Osteocyte (in vitro differentiated cells): ENCODE data around the gene MMP17. TPM values are rescaled to one million over a fixed set of nuclear protein-coding genes. Genes with fewer than 3 reads are reported as not detected.
"Not testable (repeated sequence)": the region's sequence is repeated elsewhere in the genome, so short reads cannot be mapped to it uniquely, and the experiment has no call there.

Experiments
- DNase-seq: peaks from one replicate; pipeline ENCODE4 v3.0.0; 2021; ENCODE audit warnings: mixed read lengths; ENCODE audit not compliant: unreplicated experiment; ENCODE audit errors: extremely low spot score
- H3K27ac Mint-ChIP-seq: one replicate; pipeline ENCODE4 v1.8.0; 2021; ENCODE audit warnings: mild to moderate bottlenecking, mixed read lengths; ENCODE audit not compliant: unreplicated experiment
- H3K27me3 Mint-ChIP-seq: one replicate; pipeline ENCODE4 v1.8.0; 2021; ENCODE audit warnings: mixed read lengths; ENCODE audit not compliant: unreplicated experiment
- H3K36me3 Mint-ChIP-seq: one replicate; pipeline ENCODE4 v1.8.0; 2021; ENCODE audit warnings: mixed read lengths; ENCODE audit not compliant: unreplicated experiment
- H3K4me1 Mint-ChIP-seq: one replicate; pipeline ENCODE4 v1.8.0; 2021; ENCODE audit warnings: mixed read lengths; ENCODE audit not compliant: unreplicated experiment
- H3K4me3 Mint-ChIP-seq: one replicate; pipeline ENCODE4 v1.8.0; 2021; ENCODE audit warnings: mild to moderate bottlenecking, moderate library complexity, mixed read lengths; ENCODE audit not compliant: unreplicated experiment
- H3K9me3 Mint-ChIP-seq: one replicate; pipeline ENCODE4 v1.8.0; 2021; ENCODE audit warnings: mixed read lengths; ENCODE audit not compliant: unreplicated experiment
- total RNA-seq: library from RNA; stranded (reverse); gene quantifications from 2 replicates; pipeline ENCODE4 v1.2.1, GENCODE V29; 2021
- TF ChIP-seq, protein P1 (sequence below): fragments of 200-600 bp; sonication (generic); IDR thresholded peaks from 2 replicates; pipeline ENCODE4 v1.5.0; 2021; ENCODE audit warnings: antibody characterized with exemption, mild to moderate bottlenecking, moderate library complexity

MMP17 gene
- total RNA-seq, 1 donor from 2014 or later: 1.7 TPM

DNA sequence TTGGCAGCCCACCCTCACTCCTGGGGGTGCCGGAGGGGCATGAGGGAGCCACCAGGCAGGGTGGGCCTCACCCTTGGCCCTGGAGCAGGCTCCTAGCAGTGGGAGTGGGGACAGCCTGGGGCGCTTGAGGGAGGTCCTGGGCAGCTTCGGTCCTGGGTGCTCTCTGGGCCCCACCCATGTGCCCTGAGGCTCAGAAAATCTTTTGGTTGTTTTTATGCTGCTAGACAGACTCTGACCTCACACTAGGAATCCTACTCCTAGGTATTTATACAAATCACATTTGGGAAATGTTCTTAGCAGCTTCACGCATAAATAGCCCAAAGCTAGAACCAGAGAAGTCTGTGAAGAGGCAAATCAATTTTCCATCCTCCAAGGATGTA, 55.3 kb downstream of the MMP17 start:
- TF ChIP-seq, protein P1, sequence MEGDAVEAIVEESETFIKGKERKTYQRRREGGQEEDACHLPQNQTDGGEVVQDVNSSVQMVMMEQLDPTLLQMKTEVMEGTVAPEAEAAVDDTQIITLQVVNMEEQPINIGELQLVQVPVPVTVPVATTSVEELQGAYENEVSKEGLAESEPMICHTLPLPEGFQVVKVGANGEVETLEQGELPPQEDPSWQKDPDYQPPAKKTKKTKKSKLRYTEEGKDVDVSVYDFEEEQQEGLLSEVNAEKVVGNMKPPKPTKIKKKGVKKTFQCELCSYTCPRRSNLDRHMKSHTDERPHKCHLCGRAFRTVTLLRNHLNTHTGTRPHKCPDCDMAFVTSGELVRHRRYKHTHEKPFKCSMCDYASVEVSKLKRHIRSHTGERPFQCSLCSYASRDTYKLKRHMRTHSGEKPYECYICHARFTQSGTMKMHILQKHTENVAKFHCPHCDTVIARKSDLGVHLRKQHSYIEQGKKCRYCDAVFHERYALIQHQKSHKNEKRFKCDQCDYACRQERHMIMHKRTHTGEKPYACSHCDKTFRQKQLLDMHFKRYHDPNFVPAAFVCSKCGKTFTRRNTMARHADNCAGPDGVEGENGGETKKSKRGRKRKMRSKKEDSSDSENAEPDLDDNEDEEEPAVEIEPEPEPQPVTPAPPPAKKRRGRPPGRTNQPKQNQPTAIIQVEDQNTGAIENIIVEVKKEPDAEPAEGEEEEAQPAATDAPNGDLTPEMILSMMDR: no peak
- H3K4me1 Mint-ChIP-seq: peaks cover 14% of the 10 kb centered on the region
- H3K9me3 Mint-ChIP-seq: no peaks in the 10 kb centered on the region
- H3K27me3 Mint-ChIP-seq: peaks cover 2% of the 10 kb centered on the region
- no peak for DNase-seq
- no peaks in the 10 kb centered on the region for H3K36me3 Mint-ChIP-seq
- H3K4me3 Mint-ChIP-seq: peak overlapping the region; percentile 38
- H3K27ac Mint-ChIP-seq: peak overlapping the region; percentile 91

DNA sequence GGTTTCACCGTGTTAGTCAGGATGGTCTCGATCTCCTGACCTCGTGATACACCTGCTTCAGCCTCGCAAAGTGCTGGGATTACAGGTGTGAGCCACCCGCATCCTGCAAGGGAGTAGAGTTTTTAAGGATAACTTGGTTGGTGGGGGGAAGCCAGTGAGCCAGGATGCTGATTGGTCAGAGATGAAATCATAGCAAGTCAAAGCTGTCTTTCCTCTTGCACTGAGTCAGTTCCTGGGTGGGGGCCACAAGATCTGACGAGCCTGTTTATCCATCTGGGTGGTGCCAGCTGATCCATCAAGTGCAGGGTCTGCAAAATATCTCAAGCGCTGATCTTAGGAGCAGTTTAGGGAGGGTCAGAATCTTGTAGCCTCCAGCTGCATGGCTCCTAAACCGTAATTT, 56.9 kb downstream of the MMP17 start:
- not testable (repeated sequence) for H3K4me3 Mint-ChIP-seq

DNA sequence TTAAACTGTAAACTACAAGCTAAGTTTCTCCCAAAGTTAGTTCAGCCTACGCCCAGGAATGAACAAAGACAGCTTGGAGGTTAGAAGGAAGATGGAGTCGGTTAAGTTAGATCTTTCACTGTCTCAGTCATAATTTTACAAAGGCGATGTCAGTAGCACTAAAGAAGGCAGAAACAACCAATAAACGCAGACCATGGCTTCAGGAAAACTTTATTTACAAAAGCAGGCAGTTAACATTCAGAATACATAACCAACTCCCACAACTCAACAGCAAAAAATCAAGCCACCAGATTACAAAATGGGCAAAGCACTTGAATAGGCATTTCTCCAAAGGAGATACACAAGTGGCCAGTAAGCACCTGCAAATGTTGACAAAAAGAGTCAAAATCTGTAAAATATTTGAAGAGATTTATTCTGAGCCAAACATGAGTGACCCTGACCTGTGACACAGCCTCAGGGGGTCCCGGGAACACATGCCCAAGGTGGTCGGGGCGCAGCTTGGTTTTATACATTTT, 57.4 kb downstream of the MMP17 start:
- Mint-ChIP-seq H3K9me3 (no peaks in the 10 kb centered on the region), H3K4me3 (no peak overlapping the region), H3K27ac (no peak overlapping the region), H3K36me3 (no peaks in the 10 kb centered on the region), H3K27me3 (peaks cover 3% of the 10 kb centered on the region), H3K4me1 (peaks cover 14% of the 10 kb centered on the region)
- no peak for DNase-seq
- TF ChIP-seq, protein P1: no peak

More for the DNA sequence above, 56.9 kb downstream of the MMP17 start:
- not testable (repeated sequence) for DNase-seq, H3K9me3 Mint-ChIP-seq, H3K27ac Mint-ChIP-seq, H3K36me3 Mint-ChIP-seq, H3K27me3 Mint-ChIP-seq
- H3K4me1 Mint-ChIP-seq: peaks cover 14% of the 10 kb centered on the region

DNA sequence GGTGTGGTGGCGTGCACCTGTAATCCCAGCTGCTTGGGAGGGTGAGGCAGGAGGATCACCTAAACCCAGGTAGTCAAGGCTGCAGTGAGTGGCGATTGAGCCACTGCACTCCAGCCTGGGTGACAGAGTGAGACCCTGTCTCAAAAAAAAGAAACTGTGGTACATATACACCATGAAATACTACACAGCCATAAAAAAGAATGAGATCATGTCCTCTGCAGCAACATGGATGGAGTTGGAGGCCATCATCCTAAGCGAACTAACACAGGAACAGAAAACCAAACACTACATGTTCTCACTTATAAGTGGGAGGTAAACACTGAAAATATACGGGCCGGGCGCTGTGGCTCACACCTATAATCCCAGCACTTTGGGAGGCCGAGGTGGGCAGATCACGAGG, 63.5 kb downstream of the MMP17 start:
- H3K4me3 Mint-ChIP-seq, H3K9me3 Mint-ChIP-seq, DNase-seq, H3K27ac Mint-ChIP-seq, H3K36me3 Mint-ChIP-seq, H3K27me3 Mint-ChIP-seq: not testable (repeated sequence)
- peaks cover 10% of the 10 kb centered on the region for H3K4me1 Mint-ChIP-seq

DNA sequence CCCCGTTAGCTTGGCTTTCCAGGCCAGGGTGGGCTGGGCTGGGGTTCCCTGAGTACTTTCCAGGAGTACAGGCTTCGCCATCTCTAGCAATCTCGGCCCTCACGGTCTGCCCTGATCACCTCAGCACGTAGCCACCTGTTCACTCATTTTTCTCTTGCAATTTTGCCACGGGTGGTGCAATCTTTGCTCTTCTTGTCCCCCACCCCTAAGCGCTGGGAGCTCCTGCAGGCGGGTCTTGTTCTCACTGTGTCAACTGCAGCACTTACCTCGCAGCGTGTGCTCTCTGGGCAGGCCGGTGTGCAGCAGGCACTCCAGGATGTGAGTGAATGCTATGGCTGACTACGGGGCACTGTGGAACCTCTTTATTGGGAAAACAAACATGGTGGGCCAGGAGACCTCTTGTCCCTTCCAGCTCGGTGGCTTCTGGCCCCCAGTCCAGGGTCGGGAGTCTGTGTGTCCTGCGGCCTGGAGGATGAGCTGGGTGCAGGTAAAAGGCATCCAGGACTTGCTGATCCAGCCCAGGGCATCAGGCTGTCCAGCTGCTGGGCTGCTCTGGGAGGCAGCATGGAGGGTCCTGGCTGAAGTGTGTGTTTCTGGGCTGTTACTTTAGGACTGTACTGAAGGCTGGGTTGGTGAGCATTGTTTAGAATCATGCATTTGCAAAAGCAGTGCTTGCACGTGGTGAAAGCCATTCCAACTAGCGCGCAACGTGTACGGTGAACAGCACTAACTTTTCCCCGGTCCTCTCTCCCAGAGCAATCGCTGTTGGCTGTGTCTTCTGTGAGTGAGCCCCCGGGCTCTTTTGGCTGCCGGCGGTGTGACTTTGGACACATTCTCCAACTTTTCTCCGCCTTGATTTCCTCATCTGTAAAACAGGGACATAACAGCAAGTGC, 64.8 kb downstream of the MMP17 start:
- H3K27ac Mint-ChIP-seq: no peak overlapping the region
- no peak for DNase-seq
- H3K4me3 Mint-ChIP-seq: no peak overlapping the region
- no peaks in the 10 kb centered on the region for H3K9me3 Mint-ChIP-seq
- H3K4me1 Mint-ChIP-seq: peaks cover 14% of the 10 kb centered on the region
- H3K27me3 Mint-ChIP-seq: peaks cover 3% of the 10 kb centered on the region
- no peaks in the 10 kb centered on the region for H3K36me3 Mint-ChIP-seq
- TF ChIP-seq, protein P1: no peak

DNA sequence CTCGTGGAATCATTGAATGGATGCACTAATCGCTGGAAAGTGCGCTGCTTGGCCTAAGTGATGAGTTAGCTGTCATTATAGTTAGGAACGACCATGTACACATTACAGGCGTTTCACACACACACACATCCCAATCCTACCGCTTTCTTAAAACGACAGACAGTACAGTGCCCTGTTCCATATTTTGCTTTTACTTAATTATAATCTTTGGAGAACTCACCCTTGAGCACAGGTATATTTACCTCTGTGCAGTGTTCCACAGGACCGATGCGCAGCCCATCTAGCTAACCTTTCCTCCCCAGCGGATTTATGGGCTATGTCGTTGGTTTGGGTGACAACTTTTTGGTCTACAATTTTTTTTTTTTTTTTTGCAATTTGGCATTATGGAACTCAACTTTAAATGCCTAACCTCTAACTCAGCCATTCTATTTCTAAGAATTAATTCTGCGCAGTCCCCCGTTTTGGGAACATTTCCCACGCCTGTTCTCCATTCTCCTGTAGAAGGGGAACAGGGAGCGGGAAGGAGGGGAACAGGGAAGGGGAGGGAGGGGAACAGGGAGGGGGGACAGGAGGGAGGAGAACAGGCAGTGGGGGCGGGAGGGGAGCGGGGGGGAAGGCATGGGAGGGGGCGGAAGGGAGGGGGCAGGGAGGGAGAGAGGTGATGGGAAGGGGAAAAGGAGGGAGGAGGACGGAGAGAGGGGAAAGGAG, 65.6 kb downstream of the MMP17 start:
- no peak for DNase-seq
- Mint-ChIP-seq H3K4me1 (peaks cover 17% of the 10 kb centered on the region), H3K27me3 (peaks cover 3% of the 10 kb centered on the region), H3K4me3 (peak overlapping the region; percentile 20), H3K9me3 (no peaks in the 10 kb centered on the region), H3K36me3 (no peaks in the 10 kb centered on the region), H3K27ac (peak overlapping the region; percentile 20)
- TF ChIP-seq, protein P1: no peak
